Tibial nerve (tissue), 3 donors: ENCODE results near the gene GSE1.

ENCODE experiments used
- POLR2A ChIP-seq, 2 donors: fragments of 450-650 bp; IDR thresholded peaks; one replicate each; pipeline ENCODE4 v1.6.1; 2017; ENCODE audit warnings: antibody characterized with exemption in 2 of 2, mild to moderate bottlenecking in 2 of 2, moderate library complexity in 2 of 2
- TF ChIP-seq, protein P1 (sequence below), 5 experiments: fragments of 200-600 bp in 3 of 5; fragments of 450-650 bp in 2 of 5; sonication (generic) in 3 of 5; IDR thresholded peaks; one replicate each; pipeline ENCODE4 v1.5.1; 2016 to 2019; ENCODE audit warnings: antibody characterized with exemption in 5 of 5, mild to moderate bottlenecking in 3 of 5, moderate library complexity in 2 of 5

DNA sequence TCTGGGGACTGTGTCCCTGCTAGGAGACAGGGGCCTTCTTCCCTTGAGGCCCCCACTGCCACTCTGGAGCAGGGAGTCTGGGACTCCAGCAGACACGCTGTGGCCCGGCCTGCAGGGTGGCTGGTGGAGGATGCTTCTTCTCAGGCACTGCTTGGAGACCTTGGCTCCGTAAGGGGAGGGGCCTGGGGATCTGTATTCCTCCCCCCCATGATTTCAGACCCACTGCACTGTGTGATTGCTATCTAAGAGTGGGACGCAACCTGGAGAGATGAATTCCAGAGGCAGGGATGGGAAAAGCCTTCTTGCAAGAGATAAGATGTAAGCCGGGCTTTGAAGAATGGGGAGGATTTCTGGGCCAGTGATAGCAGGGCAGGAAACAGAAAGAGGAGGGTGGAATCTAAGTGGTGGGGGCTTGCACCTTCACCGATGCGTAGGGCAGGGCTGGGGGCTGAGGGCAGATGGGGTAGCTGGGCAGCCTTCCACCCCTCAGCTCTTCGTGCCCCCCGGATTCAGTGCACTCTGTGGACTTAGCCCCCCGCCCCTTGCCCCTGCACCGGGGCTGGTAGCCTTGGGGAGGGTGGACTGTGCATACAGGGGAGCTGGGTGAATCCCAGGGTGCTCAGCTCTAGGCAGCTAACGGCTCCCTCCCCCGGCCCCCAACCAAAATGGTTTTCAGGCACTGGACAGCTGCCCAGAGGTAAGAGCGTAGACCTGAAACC lies 5.2 kb upstream of the GSE1 start:
- TF ChIP-seq, protein P1, sequence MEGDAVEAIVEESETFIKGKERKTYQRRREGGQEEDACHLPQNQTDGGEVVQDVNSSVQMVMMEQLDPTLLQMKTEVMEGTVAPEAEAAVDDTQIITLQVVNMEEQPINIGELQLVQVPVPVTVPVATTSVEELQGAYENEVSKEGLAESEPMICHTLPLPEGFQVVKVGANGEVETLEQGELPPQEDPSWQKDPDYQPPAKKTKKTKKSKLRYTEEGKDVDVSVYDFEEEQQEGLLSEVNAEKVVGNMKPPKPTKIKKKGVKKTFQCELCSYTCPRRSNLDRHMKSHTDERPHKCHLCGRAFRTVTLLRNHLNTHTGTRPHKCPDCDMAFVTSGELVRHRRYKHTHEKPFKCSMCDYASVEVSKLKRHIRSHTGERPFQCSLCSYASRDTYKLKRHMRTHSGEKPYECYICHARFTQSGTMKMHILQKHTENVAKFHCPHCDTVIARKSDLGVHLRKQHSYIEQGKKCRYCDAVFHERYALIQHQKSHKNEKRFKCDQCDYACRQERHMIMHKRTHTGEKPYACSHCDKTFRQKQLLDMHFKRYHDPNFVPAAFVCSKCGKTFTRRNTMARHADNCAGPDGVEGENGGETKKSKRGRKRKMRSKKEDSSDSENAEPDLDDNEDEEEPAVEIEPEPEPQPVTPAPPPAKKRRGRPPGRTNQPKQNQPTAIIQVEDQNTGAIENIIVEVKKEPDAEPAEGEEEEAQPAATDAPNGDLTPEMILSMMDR (IDR thresholded peaks at IDR 0.05): no peak
- TF ChIP-seq POLR2A (IDR thresholded peaks at IDR 0.05): no peak
